Fibroblast of pulmonary artery (primary cell): ENCODE results near the gene RNF121.

Experiments used
- DNase-seq: peaks from one replicate; pipeline ENCODE4 v3.0.0-alpha.2; 2010; ENCODE audit warnings: low read depth
- H3K4me3 ChIP-seq: replicated peaks from 2 replicates; pipeline ENCODE4 v1.5.1; 2011; ENCODE audit warnings: low read depth, mild to moderate bottlenecking, control low read depth, low read length, moderate library complexity
- TF ChIP-seq, protein P1 (sequence below): IDR thresholded peaks from 2 replicates; pipeline ENCODE4 v1.5.1; 2011; ENCODE audit warnings: mild to moderate bottlenecking, control low read depth, low read length, inconsistent platforms; ENCODE audit errors: missing control alignments

RNF121 gene

DNA sequence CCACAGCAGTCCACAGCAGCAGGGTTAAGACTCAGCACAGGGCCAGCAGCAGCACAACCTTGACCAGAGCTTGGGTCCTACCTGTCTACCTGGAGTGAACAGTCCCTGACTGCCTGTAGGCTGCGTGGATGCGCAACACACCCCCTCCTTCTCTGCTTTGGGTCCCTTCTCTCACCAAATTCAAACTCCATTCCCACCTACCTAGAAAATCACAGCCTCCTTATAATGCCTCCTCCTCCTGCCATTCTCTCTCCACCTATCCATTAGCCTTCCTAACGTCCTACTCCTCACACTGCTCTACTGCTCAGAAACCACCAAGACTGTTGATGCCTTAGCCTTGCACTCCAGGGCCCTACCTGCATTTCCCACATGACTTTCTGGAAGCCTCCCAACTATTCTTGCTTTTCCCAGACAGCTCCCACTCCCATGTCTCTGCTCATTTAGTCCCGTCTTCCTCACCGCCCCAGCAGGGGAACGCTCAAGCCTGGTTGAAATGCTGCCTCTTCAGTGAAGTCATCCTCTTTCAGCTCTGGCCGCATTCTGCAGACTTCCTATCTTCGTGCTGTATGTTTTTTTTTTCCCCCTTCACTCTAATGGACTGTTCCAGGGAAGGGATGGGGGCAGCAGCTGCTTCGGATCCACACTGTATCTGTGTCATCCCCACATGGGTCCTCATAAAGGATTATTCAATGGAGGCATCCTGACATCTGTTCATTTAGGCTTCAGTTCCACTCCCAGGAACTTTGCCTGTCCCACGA is 73.2 kb downstream of the RNF121 start:
- DNase-seq: no peak
- H3K4me3 ChIP-seq: no peak overlapping the region
- TF ChIP-seq, protein P1, sequence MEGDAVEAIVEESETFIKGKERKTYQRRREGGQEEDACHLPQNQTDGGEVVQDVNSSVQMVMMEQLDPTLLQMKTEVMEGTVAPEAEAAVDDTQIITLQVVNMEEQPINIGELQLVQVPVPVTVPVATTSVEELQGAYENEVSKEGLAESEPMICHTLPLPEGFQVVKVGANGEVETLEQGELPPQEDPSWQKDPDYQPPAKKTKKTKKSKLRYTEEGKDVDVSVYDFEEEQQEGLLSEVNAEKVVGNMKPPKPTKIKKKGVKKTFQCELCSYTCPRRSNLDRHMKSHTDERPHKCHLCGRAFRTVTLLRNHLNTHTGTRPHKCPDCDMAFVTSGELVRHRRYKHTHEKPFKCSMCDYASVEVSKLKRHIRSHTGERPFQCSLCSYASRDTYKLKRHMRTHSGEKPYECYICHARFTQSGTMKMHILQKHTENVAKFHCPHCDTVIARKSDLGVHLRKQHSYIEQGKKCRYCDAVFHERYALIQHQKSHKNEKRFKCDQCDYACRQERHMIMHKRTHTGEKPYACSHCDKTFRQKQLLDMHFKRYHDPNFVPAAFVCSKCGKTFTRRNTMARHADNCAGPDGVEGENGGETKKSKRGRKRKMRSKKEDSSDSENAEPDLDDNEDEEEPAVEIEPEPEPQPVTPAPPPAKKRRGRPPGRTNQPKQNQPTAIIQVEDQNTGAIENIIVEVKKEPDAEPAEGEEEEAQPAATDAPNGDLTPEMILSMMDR: no peak

DNA sequence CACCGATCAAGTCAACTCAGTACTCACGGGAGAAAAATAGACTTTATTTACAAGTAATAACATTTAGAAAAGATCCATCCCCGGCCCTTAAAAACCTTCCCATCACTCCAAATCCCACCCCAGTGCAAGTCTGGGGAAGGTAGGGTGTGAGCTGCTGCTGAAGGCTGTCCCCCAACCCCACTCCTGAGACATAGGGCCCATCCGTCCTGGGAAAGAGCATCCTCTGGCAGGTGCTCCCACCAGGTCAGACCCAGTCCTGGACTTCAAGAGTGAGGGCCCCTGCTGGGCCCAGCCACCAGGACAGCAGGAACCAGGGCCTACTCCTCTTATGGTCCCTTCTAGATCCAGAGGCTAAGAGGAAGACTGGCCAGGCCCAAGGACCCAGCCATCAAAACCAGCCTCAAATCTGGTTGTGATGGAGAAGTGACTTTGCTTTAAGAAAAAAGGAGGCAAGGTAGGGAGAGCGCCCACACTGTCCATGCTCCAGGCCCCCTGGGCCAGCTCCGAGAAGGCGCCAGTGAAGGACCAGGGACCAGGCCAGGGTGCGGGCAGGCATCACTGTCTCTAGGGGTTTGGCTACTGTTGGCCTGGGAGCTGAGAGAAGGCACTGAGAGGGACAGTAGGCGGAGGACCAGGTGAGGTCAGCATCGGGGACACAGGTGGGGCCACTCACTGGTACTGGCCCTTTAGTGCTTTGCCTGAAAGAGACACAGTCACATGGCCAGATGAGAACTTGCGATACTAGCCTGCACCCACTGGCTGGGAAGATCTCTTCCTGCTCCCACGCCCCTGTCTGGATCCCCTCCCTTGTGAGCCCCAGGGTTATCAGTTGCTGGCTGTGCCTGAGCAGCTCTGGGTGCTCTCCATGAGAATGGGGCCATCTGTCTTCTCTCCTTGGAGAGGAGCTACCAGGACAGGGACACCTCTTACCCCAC is 74.3 kb downstream of the RNF121 start:
- H3K4me3 ChIP-seq: no peak overlapping the region
- TF ChIP-seq, protein P1: no peak
- no peak for DNase-seq

DNA sequence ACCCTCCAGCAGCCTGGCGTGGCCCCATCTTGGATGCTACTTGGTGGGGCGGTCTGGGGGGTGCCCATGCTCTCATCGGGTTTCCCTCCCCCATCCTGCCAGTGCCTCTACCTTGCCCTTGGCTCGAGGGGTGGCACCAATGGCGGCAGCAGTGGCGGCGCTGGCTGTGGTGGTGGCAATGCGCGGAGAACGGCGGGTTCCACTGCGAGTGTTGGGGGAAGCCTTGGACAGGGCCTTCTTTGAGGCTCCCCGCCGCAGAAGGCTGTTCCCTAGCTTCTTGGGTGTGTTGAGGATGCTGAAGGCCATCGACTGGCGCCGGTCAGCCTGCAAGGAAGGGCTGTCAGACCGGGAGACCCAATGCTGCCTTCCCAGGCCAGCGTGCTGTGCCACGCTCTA is 74.9 kb downstream of the RNF121 start:
- DNase-seq: no peak
- TF ChIP-seq, protein P1: no peak
- no peak overlapping the region for H3K4me3 ChIP-seq

DNA sequence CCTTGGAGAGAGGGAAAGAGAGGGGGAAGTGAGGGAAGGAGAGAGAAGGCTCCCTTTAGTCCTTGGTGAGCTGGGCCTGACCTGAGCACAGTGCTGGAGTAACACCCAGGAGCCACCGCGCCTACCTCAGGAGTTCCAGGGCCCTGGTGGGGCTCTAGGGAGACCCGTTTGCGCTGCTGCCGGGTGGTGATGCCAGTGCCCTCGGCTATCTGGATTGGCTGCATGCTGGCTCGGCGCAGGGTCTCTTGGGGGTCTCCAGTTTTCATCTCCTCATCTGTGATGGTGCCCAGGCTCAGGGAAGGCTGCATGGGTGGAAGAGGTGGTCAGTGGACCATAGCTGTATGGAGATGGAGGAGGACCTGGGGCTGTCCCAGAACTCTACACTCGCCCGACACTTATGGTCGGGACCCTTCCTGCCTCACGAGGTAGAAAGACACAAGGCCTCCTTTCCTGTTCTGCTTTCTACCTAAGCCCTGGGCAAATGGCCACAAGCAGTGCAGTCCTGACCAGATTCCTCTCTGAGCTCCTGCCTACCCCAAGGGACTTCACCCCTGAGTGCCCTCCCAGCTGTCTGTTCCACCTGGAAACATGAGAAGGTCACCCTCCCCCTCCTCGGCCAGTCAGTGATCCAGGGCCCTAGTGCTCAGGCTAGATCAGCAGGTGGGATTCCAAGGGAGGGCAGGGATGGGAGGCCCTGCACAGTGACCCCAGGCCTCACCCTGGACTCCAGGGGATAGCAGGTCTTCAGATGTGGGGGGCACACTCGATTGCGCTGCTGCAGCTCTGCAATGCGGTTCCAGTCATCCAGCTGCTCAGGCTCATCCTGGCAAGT is 75.9 kb downstream of the RNF121 start:
- no peak for DNase-seq
- TF ChIP-seq, protein P1: no peak
- H3K4me3 ChIP-seq: no peak overlapping the region

DNA sequence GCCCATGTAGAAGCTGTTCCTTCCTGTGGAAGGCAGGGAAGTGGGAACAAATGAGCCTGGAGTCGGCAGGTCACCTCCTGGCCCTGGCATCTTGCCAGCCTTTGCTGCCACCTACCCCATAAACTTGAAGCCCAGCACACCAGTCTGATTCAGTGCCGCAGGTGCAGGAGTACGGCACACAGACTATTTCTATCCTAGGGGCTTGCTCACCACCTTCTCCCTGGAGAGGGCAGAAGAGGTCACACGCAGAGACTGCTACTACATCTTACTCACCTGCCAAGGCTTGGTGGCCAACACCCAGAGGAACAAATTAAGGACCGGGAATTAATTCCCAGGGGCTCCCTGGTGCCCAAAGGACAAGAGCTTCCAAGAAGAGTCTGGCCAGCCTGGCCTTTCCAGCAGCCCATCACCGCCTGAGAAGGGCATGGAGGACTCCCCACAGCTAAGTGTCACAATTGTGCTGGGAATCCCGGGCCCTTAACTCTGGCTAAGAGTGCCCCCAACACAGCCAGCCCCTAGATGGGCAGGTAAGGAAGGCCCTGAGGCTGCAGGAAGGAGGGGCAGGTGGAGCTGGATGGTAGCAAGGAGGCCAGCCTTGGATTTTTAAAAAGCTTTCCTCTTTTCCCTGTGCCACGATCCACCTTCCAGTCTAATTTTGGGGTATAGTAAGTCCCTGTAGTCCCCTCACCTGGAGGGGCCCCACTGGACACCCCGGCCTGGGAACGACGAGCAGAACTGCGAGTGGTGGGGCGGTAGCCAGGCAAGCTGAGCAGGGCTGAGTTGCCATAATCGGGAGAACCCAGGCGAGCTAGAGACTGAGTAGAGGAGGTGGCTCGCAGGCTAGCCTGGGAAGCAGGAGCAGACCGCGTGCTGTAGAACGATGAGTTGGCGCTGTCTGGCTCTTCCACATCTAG is 76.8 kb downstream of the RNF121 start:
- DNase-seq: no peak
- TF ChIP-seq, protein P1: no peak
- H3K4me3 ChIP-seq: no peak overlapping the region
